ENCODE measurements around the gene OPHN1.

GRCh38 chrX:68440442-68440841, 7.1 kb upstream of the OPHN1 start:
- no peak for TF ChIP-seq CTCF (IDR thresholded peaks at IDR 0.05)
- no peak for TF ChIP-seq POLR2A (IDR thresholded peaks at IDR 0.05)
